Sigmoid colon (tissue), 4 donors: Measurements from ENCODE around the gene LLGL2.

ENCODE experiments used
- POLR2AphosphoS5 ChIP-seq, 4 donors: sonication (generic); formaldehyde crosslinking; IDR thresholded peaks; one replicate each; pipeline ENCODE4 v1.6.1; 2017; ENCODE audit warnings: antibody characterized with exemption in 4 of 4
- TF ChIP-seq, protein P1 (sequence below), 4 experiments: fragments of 450-650 bp in 3 of 4; fragments of 200-600 bp in 1 of 4; IDR thresholded peaks; one replicate each; pipeline ENCODE4 v1.5.1; 2016 to 2019; ENCODE audit warnings: antibody characterized with exemption in 4 of 4, mild to moderate bottlenecking in 3 of 4, moderate library complexity in 2 of 4

DNA sequence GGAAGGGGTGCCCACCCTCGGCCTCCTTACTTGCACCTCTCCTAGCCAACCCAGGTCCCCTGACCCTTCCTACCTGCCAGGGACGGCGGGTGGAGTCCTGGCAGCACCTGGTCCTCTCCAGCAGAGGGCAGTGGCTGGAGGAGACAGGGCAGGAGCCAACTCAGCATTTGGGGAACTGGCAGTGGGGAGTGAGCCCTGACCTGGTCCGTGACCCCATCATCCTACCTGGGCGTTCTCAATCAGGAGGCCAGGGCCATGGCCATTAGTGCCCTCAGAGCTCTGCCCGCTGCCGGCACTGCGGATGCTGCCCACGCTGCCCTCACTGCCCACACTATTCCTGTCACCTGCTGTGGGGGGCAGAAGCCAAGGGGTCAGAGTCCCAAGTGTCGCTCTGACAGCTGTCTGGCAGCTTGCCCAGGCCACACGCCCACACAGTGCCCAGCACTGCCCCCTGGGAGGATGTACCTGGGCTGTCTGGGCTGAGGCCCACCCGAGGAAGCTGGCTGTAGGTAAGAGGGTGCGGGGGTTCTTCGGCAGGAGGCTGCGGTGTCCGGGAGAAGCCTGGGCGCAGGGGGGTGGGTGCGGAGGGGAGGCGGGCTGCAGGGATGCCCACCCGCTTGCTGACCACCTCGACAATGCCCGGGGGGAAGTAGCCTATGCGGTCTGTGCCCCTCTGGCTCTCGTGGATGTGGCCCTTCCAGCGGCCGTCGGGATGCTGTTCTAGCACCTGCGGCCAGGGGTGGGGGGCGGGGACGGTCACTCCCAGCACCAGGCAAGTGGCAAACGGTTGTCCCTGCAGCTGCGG, 20.9 kb upstream of the LLGL2 start:
- TF ChIP-seq, protein P1, sequence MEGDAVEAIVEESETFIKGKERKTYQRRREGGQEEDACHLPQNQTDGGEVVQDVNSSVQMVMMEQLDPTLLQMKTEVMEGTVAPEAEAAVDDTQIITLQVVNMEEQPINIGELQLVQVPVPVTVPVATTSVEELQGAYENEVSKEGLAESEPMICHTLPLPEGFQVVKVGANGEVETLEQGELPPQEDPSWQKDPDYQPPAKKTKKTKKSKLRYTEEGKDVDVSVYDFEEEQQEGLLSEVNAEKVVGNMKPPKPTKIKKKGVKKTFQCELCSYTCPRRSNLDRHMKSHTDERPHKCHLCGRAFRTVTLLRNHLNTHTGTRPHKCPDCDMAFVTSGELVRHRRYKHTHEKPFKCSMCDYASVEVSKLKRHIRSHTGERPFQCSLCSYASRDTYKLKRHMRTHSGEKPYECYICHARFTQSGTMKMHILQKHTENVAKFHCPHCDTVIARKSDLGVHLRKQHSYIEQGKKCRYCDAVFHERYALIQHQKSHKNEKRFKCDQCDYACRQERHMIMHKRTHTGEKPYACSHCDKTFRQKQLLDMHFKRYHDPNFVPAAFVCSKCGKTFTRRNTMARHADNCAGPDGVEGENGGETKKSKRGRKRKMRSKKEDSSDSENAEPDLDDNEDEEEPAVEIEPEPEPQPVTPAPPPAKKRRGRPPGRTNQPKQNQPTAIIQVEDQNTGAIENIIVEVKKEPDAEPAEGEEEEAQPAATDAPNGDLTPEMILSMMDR (IDR thresholded peaks at IDR 0.05) = peak in 2 of 4 experiments; percentile 24 to 33
- TF ChIP-seq POLR2AphosphoS5 (IDR thresholded peaks at IDR 0.05) = no peak
